Upper lobe of right lung (tissue), 1 donor: ENCODE results near the gene ASAP2. TPM values are rescaled to one million over a fixed set of nuclear protein-coding genes. Genes with fewer than 3 reads are reported as not detected.
A peak's percentile ranks its signal among the peaks of the same experiment; 100 is the strongest.

ENCODE experiments used
- ATAC-seq: fragments of 200-7000 bp; cut with Tn5 transposase; one replicate; pipeline ENCODE4 v1.9.1; 2020; ENCODE audit warnings: mild to moderate bottlenecking, moderate library complexity
- DNase-seq: peaks from one replicate; pipeline ENCODE4 v3.0.0-alpha.2; 2020
- H3K27ac ChIP-seq: fragments of 200-600 bp; one replicate; pipeline ENCODE4 v1.8.0; 2022
- H3K27me3 ChIP-seq: fragments of 200-600 bp; one replicate; pipeline ENCODE4 v1.8.0; 2022; ENCODE audit warnings: mild to moderate bottlenecking
- H3K36me3 ChIP-seq: fragments of 200-600 bp; one replicate; pipeline ENCODE4 v1.8.0; 2022
- H3K4me1 ChIP-seq: fragments of 200-600 bp; one replicate; pipeline ENCODE4 v1.8.0; 2022
- H3K4me3 ChIP-seq: fragments of 200-600 bp; one replicate; pipeline ENCODE4 v1.8.0; 2022; ENCODE audit warnings: mild to moderate bottlenecking
- H3K9me3 ChIP-seq: fragments of 200-600 bp; one replicate; pipeline ENCODE4 v1.8.0; 2022
- intact Hi-C: fragments of 100-400 bp; cut with DNase I; formaldehyde crosslinking; loops from one replicate; pipeline ENCODE4 v1.11.0; 2022
- total RNA-seq: library from RNA; stranded (reverse); fragmentation: NEBNext Ultra II Directional; extraction: Animal tissue kit (Norgen Biotek cat#: 25700); gene quantifications from one replicate; pipeline ENCODE4 v1.2.1, GENCODE V29; 2021
- TF ChIP-seq, protein P1 (sequence below): fragments of 200-600 bp; IDR thresholded peaks from one replicate; pipeline ENCODE4 v1.8.0; 2022; ENCODE audit warnings: antibody characterized with exemption
- donor health status: DM: no; HTN: yes; CAD: no; lungs with severe emphysema.

ASAP2 gene
- total RNA-seq, 1 donor from 2014 or later = 30.9 TPM

DNA sequence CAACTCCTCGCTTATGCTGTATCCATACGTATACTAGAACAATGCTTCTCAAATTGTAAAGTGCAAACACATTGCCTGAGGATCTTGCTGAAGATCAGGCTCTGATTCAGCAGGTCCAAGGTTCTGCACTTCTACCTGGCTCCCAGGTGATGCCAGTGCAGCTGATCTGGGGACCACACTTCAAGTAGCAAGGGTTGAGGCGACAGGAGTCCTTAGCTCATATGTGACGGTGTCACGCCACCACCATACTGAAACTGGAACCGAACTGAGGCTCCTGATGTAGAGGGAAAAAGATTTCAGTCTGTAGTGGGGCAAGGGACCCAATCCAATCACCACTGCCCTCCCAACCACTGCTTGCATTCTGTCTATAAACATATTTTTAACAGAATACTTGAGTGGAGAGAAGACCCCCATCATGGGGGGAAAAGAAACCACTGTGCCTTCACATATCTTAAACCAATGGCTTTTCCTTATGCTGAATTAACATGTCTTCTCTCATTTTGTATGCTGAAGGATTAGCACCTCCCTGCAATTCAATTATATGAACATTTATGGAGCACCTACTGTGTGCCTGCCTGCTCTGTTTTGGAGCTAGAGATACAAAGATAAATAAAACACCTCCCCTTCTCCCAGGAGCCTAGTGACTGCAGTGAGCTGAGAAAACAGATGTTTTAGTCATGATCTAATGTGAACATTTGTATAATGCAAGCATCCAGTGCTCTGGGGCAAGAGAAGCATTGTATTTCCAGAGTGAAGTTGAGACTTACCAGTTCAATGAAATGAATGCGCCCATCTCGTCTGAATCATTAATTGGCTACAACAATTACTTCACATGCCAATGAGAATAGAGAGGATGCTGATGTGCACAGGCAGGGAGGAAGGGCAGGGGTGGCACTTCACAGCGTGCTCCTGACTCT, 6.6 kb upstream of the ASAP2 start:
- no peak overlapping the region for H3K27ac ChIP-seq
- no peaks in the 10 kb centered on the region for H3K4me1 ChIP-seq
- intact Hi-C loops = loop anchor here (10.0 kb wide), 1 partner anchor 125 kb away; no protein-coding TSS in a partner anchor
- H3K4me3 ChIP-seq = no peak overlapping the region
- DNase-seq (no peak), ATAC-seq (no peak)
- H3K36me3 ChIP-seq = no peaks in the 10 kb centered on the region
- H3K9me3 ChIP-seq = no peaks in the 10 kb centered on the region
- TF ChIP-seq, protein P1, sequence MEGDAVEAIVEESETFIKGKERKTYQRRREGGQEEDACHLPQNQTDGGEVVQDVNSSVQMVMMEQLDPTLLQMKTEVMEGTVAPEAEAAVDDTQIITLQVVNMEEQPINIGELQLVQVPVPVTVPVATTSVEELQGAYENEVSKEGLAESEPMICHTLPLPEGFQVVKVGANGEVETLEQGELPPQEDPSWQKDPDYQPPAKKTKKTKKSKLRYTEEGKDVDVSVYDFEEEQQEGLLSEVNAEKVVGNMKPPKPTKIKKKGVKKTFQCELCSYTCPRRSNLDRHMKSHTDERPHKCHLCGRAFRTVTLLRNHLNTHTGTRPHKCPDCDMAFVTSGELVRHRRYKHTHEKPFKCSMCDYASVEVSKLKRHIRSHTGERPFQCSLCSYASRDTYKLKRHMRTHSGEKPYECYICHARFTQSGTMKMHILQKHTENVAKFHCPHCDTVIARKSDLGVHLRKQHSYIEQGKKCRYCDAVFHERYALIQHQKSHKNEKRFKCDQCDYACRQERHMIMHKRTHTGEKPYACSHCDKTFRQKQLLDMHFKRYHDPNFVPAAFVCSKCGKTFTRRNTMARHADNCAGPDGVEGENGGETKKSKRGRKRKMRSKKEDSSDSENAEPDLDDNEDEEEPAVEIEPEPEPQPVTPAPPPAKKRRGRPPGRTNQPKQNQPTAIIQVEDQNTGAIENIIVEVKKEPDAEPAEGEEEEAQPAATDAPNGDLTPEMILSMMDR = no peak
- no peaks in the 10 kb centered on the region for H3K27me3 ChIP-seq

DNA sequence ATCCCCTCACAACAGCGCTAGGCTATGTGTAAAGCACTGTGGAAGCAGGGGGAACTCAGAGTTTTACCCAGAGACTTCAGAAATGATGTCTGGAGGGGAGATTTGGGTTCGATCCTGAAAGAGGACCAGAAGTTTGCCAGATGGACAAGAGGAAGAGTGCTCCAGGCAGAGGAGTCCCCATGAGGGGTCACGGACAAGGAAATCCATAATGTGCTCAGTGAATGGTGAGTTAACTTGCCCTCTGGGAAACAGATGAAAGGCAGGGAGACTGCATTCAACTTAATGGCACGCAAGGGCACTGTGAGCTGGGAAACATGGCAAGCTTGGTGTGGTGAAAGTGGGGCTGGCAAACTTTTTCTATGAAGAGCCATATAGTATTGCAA, 6.0 kb upstream of the ASAP2 start:
- DNase-seq = no peak
- Histone ChIP-seq H3K36me3 (no peaks in the 10 kb centered on the region), H3K4me1 (no peaks in the 10 kb centered on the region), H3K27ac (no peak overlapping the region), H3K4me3 (no peak overlapping the region), H3K27me3 (no peaks in the 10 kb centered on the region), H3K9me3 (no peaks in the 10 kb centered on the region)
- TF ChIP-seq, protein P1 = no peak
- ATAC-seq = no peak
- intact Hi-C loops = loop anchor here (10.0 kb wide), 1 partner anchor 124 kb away; no protein-coding TSS in a partner anchor

DNA sequence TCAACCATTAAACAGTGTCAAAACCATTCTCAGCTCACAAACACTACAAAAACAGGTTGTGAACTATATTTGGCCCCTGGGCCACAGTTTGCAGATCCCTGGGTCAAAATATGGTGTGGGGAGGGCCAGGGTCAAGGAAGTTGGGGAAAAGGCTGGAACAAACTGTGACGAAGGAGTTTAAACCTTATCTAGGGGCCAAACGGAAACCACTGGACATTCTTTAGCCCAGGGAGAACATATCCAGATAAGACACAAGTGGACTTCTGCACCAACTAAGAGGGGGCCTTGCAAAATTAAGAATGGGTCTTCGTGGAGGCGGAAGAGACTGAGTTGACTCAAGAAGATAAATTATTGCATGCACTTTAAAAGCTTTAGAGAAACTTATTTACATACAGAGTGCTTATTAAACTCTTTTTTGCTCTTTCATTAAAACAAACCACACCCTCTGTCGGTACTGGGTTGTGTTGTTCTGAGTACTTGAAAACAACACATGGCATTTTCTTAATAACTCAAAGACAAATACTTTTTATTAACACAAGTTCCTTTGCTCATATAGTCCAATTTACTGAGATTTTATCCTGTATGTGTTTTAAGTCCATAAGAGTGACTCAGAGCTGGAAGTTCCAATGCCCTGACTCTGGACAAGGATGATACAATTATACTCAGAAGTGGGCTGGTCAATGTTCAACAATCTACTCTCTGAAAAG, 5.3 kb upstream of the ASAP2 start:
- H3K4me1 ChIP-seq = no peaks in the 10 kb centered on the region
- intact Hi-C loops = loop anchor here (10.0 kb wide), 1 partner anchor 123 kb away; no protein-coding TSS in a partner anchor
- H3K9me3 ChIP-seq = no peaks in the 10 kb centered on the region
- ATAC-seq = peak; percentile 68
- H3K4me3 ChIP-seq = no peak overlapping the region
- no peaks in the 10 kb centered on the region for H3K27me3 ChIP-seq
- H3K27ac ChIP-seq = no peak overlapping the region
- TF ChIP-seq, protein P1 = no peak
- no peak for DNase-seq
- no peaks in the 10 kb centered on the region for H3K36me3 ChIP-seq

DNA sequence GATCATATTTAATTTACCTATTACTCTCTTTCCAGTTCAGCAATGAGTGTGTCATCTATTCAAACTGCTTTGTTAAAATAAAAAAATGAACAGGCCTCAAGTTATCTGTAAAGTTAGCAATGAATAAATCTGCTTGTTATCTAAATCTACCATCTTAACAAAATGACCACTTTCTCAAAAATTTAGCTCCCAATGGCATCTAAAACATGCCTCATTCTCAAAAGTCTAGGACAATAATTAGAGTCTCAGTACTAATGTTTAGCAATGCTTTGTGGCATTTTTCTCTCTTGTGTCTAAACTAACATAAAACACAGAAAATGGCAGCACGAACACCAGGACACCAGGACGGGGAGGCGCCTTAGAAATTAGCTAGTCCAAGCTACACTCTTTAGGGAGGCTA, 3.6 kb upstream of the ASAP2 start:
- TF ChIP-seq, protein P1 = no peak
- no peaks in the 10 kb centered on the region for H3K9me3 ChIP-seq
- H3K27ac ChIP-seq = no peak overlapping the region
- no peaks in the 10 kb centered on the region for H3K4me1 ChIP-seq
- no peak for DNase-seq
- intact Hi-C loops = loop anchor here (10.0 kb wide), 1 partner anchor 122 kb away; no protein-coding TSS in a partner anchor
- no peak for ATAC-seq
- H3K36me3 ChIP-seq = no peaks in the 10 kb centered on the region
- no peak overlapping the region for H3K4me3 ChIP-seq
- peaks cover 6% of the 10 kb centered on the region for H3K27me3 ChIP-seq

DNA sequence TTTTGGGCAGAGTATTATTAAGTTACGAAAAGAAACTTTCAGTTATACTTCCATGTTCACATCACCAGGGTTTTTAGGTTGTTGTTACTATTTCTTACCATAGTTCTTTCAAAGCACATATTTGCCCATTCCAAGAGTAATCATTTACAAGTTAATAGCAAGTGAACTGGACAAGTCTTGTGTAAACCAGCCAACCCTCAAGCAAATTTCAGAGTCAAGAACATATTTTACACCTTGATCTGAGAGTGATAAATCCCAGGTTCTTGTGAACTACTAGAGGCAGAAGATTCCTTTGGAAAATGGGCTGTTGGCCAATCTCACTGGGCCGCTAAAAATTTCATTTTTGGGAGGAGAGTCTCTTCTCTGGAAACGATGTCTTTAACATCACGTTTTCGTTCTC, 2.7 kb upstream of the ASAP2 start:
- Histone ChIP-seq H3K36me3 (no peaks in the 10 kb centered on the region), H3K4me3 (no peak overlapping the region), H3K27me3 (peaks cover 6% of the 10 kb centered on the region), H3K27ac (no peak overlapping the region), H3K9me3 (no peaks in the 10 kb centered on the region), H3K4me1 (peaks cover 7% of the 10 kb centered on the region)
- ATAC-seq (no peak), DNase-seq (no peak)
- TF ChIP-seq, protein P1 = no peak
- intact Hi-C loops = loop anchor here (10.0 kb wide), 1 partner anchor 121 kb away; no protein-coding TSS in a partner anchor
